Hepatocyte (in vitro differentiated cells): ENCODE data around the gene CCL3.
"Not testable (repeated sequence)": the region's sequence is repeated elsewhere in the genome, so short reads cannot be mapped to it uniquely, and the experiment has no call there.

ENCODE experiments used
- CTCF ChIP-seq: fragments of 200-600 bp; sonication (generic); IDR thresholded peaks from 2 replicates; pipeline ENCODE4 v1.5.1; 2016; ENCODE audit warnings: antibody characterized with exemption, mild to moderate bottlenecking; ENCODE audit not compliant: poor library complexity
- EZH2 ChIP-seq: fragments of 200-600 bp; sonication (generic); IDR thresholded peaks from 2 replicates; pipeline ENCODE4 v1.6.1; 2016; ENCODE audit warnings: antibody characterized with exemption, mild to moderate bottlenecking, borderline replicate concordance
- EZH2phosphoT487 ChIP-seq: fragments of 200-600 bp; sonication (generic); IDR thresholded peaks from one replicate; pipeline ENCODE4 v1.6.1; 2018; ENCODE audit warnings: antibody characterized with exemption, mild to moderate bottlenecking, low read depth, moderate library complexity; ENCODE audit not compliant: unreplicated experiment, severe bottlenecking

GRCh38 chr17:36081681-36082471, 8.1 kb downstream of the CCL3 start:
- not testable (repeated sequence) for TF ChIP-seq CTCF, EZH2, EZH2phosphoT487
